T-helper 2 cell treated with Interferon-gamma antibody and Interleukin-4, amounts not matched to agents 5 μg/mL and 100 μg/mL, for 36 hours (primary cell): Measurements from ENCODE around the gene GPR39.

Source experiments
- DNase-seq: peaks from one replicate; pipeline ENCODE4 v3.0.0; 2021; ENCODE audit warnings: low spot score
- H3K27ac Mint-ChIP-seq: one replicate; pipeline ENCODE4 v1.8.0; 2021; ENCODE audit warnings: mild to moderate bottlenecking, mixed read lengths
- H3K27me3 Mint-ChIP-seq: one replicate; pipeline ENCODE4 v1.8.0; 2021; ENCODE audit warnings: low read depth, mixed read lengths
- H3K36me3 Mint-ChIP-seq: one replicate; pipeline ENCODE4 v1.8.0; 2021; ENCODE audit warnings: low read depth, mixed read lengths
- H3K4me1 Mint-ChIP-seq: one replicate; pipeline ENCODE4 v1.8.0; 2021; ENCODE audit warnings: low read depth, mixed read lengths
- H3K4me3 Mint-ChIP-seq: one replicate; pipeline ENCODE4 v1.8.0; 2022; ENCODE audit warnings: mild to moderate bottlenecking, moderate library complexity, mixed read lengths
- H3K9me3 Mint-ChIP-seq: one replicate; pipeline ENCODE4 v1.8.0; 2021; ENCODE audit warnings: mixed read lengths

The GPR39 gene

GRCh38 chr2:132586835-132587234, 170.2 kb downstream of the GPR39 start:
- H3K27me3 Mint-ChIP-seq: no peaks in the 10 kb centered on the region
- DNase-seq: no peak
- no peaks in the 10 kb centered on the region for H3K4me1 Mint-ChIP-seq
- H3K4me3 Mint-ChIP-seq: no peak overlapping the region
- H3K9me3 Mint-ChIP-seq: no peaks in the 10 kb centered on the region
- H3K27ac Mint-ChIP-seq: no peak overlapping the region
- no peaks in the 10 kb centered on the region for H3K36me3 Mint-ChIP-seq

- no peaks in the 10 kb centered on the region for H3K36me3 Mint-ChIP-seq
- H3K9me3 Mint-ChIP-seq: no peaks in the 10 kb centered on the region
- no peak overlapping the region for H3K4me3 Mint-ChIP-seq
- no peak overlapping the region for H3K27ac Mint-ChIP-seq
- DNase-seq: no peak
- H3K27me3 Mint-ChIP-seq: no peaks in the 10 kb centered on the region
- no peaks in the 10 kb centered on the region for H3K4me1 Mint-ChIP-seq
Observed at GRCh38 chr2:132588576-132588975, 172.0 kb downstream of the GPR39 start.

GRCh38 chr2:132589111-132589830, 172.7 kb downstream of the GPR39 start:
- Mint-ChIP-seq H3K27ac (no peak overlapping the region), H3K36me3 (no peaks in the 10 kb centered on the region), H3K4me1 (no peaks in the 10 kb centered on the region), H3K9me3 (no peaks in the 10 kb centered on the region), H3K27me3 (no peaks in the 10 kb centered on the region), H3K4me3 (no peak overlapping the region)
- no peak for DNase-seq

GRCh38 chr2:132589966-132590365, 173.4 kb downstream of the GPR39 start:
- no peak for DNase-seq
- no peaks in the 10 kb centered on the region for H3K9me3 Mint-ChIP-seq
- no peaks in the 10 kb centered on the region for H3K36me3 Mint-ChIP-seq
- H3K4me1 Mint-ChIP-seq: no peaks in the 10 kb centered on the region
- no peaks in the 10 kb centered on the region for H3K27me3 Mint-ChIP-seq
- H3K27ac Mint-ChIP-seq: no peak overlapping the region
- no peak overlapping the region for H3K4me3 Mint-ChIP-seq

- DNase-seq: no peak
- no peak overlapping the region for H3K27ac Mint-ChIP-seq
- no peaks in the 10 kb centered on the region for H3K36me3 Mint-ChIP-seq
- H3K9me3 Mint-ChIP-seq: no peaks in the 10 kb centered on the region
- H3K4me3 Mint-ChIP-seq: no peak overlapping the region
- no peaks in the 10 kb centered on the region for H3K27me3 Mint-ChIP-seq
- H3K4me1 Mint-ChIP-seq: no peaks in the 10 kb centered on the region
Observed at GRCh38 chr2:132593171-132593570, 176.6 kb downstream of the GPR39 start.

- no peaks in the 10 kb centered on the region for H3K9me3 Mint-ChIP-seq
- no peak overlapping the region for H3K27ac Mint-ChIP-seq
- no peaks in the 10 kb centered on the region for H3K36me3 Mint-ChIP-seq
- no peak overlapping the region for H3K4me3 Mint-ChIP-seq
- no peak for DNase-seq
- H3K4me1 Mint-ChIP-seq: no peaks in the 10 kb centered on the region
- H3K27me3 Mint-ChIP-seq: no peaks in the 10 kb centered on the region
Observed at GRCh38 chr2:132595186-132595585, 178.6 kb downstream of the GPR39 start.

GRCh38 chr2:132595693-132596092, 179.1 kb downstream of the GPR39 start:
- H3K27me3 Mint-ChIP-seq: no peaks in the 10 kb centered on the region
- H3K4me3 Mint-ChIP-seq: no peak overlapping the region
- H3K36me3 Mint-ChIP-seq: no peaks in the 10 kb centered on the region
- no peaks in the 10 kb centered on the region for H3K4me1 Mint-ChIP-seq
- no peak for DNase-seq
- H3K9me3 Mint-ChIP-seq: no peaks in the 10 kb centered on the region
- H3K27ac Mint-ChIP-seq: no peak overlapping the region

GRCh38 chr2:132597166-132597565, 180.6 kb downstream of the GPR39 start:
- Mint-ChIP-seq H3K9me3 (no peaks in the 10 kb centered on the region), H3K27ac (no peak overlapping the region), H3K4me3 (no peak overlapping the region), H3K36me3 (no peaks in the 10 kb centered on the region), H3K4me1 (no peaks in the 10 kb centered on the region), H3K27me3 (no peaks in the 10 kb centered on the region)
- no peak for DNase-seq

GRCh38 chr2:132597831-132598230, 181.2 kb downstream of the GPR39 start:
- no peak for DNase-seq
- no peak overlapping the region for H3K27ac Mint-ChIP-seq

GRCh38 chr2:132598536-132598935, 181.9 kb downstream of the GPR39 start:
- H3K27ac Mint-ChIP-seq: no peak overlapping the region
- no peak for DNase-seq

More at GRCh38 chr2:132597831-132598230, 181.2 kb downstream of the GPR39 start:
- H3K36me3 Mint-ChIP-seq: no peaks in the 10 kb centered on the region
- no peaks in the 10 kb centered on the region for H3K27me3 Mint-ChIP-seq
- no peaks in the 10 kb centered on the region for H3K4me1 Mint-ChIP-seq
- no peak overlapping the region for H3K4me3 Mint-ChIP-seq
- no peaks in the 10 kb centered on the region for H3K9me3 Mint-ChIP-seq

GRCh38 chr2:132599556-132599955, 183.0 kb downstream of the GPR39 start:
- Mint-ChIP-seq H3K27me3 (no peaks in the 10 kb centered on the region), H3K27ac (no peak overlapping the region), H3K36me3 (no peaks in the 10 kb centered on the region), H3K4me3 (no peak overlapping the region), H3K9me3 (no peaks in the 10 kb centered on the region), H3K4me1 (no peaks in the 10 kb centered on the region)
- DNase-seq: no peak

More at GRCh38 chr2:132598536-132598935, 181.9 kb downstream of the GPR39 start:
- Mint-ChIP-seq H3K9me3 (no peaks in the 10 kb centered on the region), H3K4me3 (no peak overlapping the region), H3K4me1 (no peaks in the 10 kb centered on the region), H3K27me3 (no peaks in the 10 kb centered on the region), H3K36me3 (no peaks in the 10 kb centered on the region)

- Mint-ChIP-seq H3K9me3 (no peaks in the 10 kb centered on the region), H3K4me3 (no peak overlapping the region), H3K36me3 (no peaks in the 10 kb centered on the region), H3K27me3 (no peaks in the 10 kb centered on the region), H3K4me1 (no peaks in the 10 kb centered on the region), H3K27ac (no peak overlapping the region)
- DNase-seq: no peak
Observed at GRCh38 chr2:132604561-132604960, 188.0 kb downstream of the GPR39 start.

GRCh38 chr2:132605236-132606180, 188.9 kb downstream of the GPR39 start:
- no peaks in the 10 kb centered on the region for H3K36me3 Mint-ChIP-seq
- no peak for DNase-seq
- no peaks in the 10 kb centered on the region for H3K9me3 Mint-ChIP-seq
- H3K4me1 Mint-ChIP-seq: no peaks in the 10 kb centered on the region
- no peaks in the 10 kb centered on the region for H3K27me3 Mint-ChIP-seq
- no peak overlapping the region for H3K27ac Mint-ChIP-seq
- H3K4me3 Mint-ChIP-seq: no peak overlapping the region

GRCh38 chr2:132606649-132607048, 190.0 kb downstream of the GPR39 start:
- DNase-seq: no peak
- H3K4me3 Mint-ChIP-seq: no peak overlapping the region
- no peaks in the 10 kb centered on the region for H3K4me1 Mint-ChIP-seq
- no peak overlapping the region for H3K27ac Mint-ChIP-seq
- no peaks in the 10 kb centered on the region for H3K27me3 Mint-ChIP-seq
- no peaks in the 10 kb centered on the region for H3K36me3 Mint-ChIP-seq
- no peaks in the 10 kb centered on the region for H3K9me3 Mint-ChIP-seq
